Measurements from ENCODE around the gene TENM4. TPM values are rescaled to one million over a fixed set of nuclear protein-coding genes. Genes with fewer than 3 reads are reported as not detected.

TENM4 gene
- polyA plus RNA-seq, 1 of the 3 experiments (the other 2 are of a cell fraction), result 16.7 TPM

- 88% methylated on average over 5 of the region's 5 CpGs for WGBS (ENCODE audit: low lambda C conversion rate)
- CTCF ChIA-PET, result interaction anchor here (2.0 to 4.4 kb wide), 2 partner anchors 13 to 15 kb away, joined by 7 to 18 read pairs; partner anchors contain the start of gene TENM4
- 0 out of 2 replicates have a peak overlapping the region, but pooled peaks have one; percentile 3 for H3K4me2 ChIP-seq
Measured at GRCh38 chr11:79427611-79428327, 13.1 kb downstream of the TENM4 start.

DNA sequence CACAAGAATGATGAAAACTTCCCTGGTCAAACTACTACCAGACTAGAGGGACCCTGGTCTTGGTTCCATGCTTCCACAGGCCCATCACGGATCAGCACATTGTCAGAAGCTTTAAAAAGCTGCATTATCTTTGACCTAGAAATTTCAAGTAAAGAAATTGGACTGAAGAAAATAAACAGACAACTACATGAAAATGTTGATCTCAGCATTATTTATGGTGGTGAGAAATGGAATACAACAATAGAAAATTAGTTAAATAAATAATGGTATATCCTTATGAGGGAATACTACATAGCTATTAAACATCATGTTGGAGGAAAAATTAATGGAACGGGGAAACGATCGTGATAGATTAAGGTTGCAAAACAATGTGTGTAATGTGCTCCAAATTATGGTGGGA, 13.7 kb downstream of the TENM4 start:
- Histone ChIP-seq H3K27ac (ENCODE audit: low read depth in 2 of 2, low read length in 1 of 2) (no peak overlapping the region), H3K9me3 (no peaks in the 10 kb centered on the region), H3K4me2 (no peak overlapping the region), H3K4me1 (ENCODE audit: control insufficient read depth in 1 of 2, insufficient read depth in 2 of 2, low read depth in 1 of 2, low read length in 1 of 2) (peaks cover 3 to 8% of the 10 kb centered on the region in 2 experiments; a peak in 1 of 4 replicates), H3K9ac (no peak overlapping the region), H3K4me3 (ENCODE audit: low read depth in 2 of 2, low read length in 1 of 2) (no peak overlapping the region), H3K36me3 (replicated peaks in 1 of 2; ENCODE audit: control insufficient read depth in 1 of 2, insufficient read depth in 2 of 2, low read length in 1 of 2) (no peaks in the 10 kb centered on the region), H3K9me2 (no peaks in the 10 kb centered on the region), H3K79me2 (ENCODE audit: insufficient read depth) (peaks cover 85% of the 10 kb centered on the region), H4K20me1 (ENCODE audit: insufficient read depth) (peaks cover 5% of the 10 kb centered on the region; the same call in 1 of the 2 replicates), H2AFZ (ENCODE audit: low read depth) (no peak overlapping the region), H3K27me3 (ENCODE audit: insufficient read depth) (no peaks in the 10 kb centered on the region), H3F3A (replicated peaks; ENCODE audit: insufficient read depth) (peaks cover 16% of the 10 kb centered on the region)
- DNase-seq, result no peak
- ChIA-PET POLR2A (no interaction called here), CTCF (interaction anchor here (0.7 kb wide), 1 partner anchor 26 kb away, joined by 3 read pairs; no protein-coding TSS in a partner anchor)
- 88% methylated on average over 4 of the region's 4 CpGs for WGBS (ENCODE audit: low lambda C conversion rate)
- TF ChIP-seq USF2 (IDR thresholded peaks at IDR 0.05; ENCODE audit: borderline replicate concordance, low read depth, low read length) (no peak), FOSL2 (IDR thresholded peaks at IDR 0.05; ENCODE audit: borderline replicate concordance, low read depth) (no peak), NRF1 (IDR thresholded peaks at IDR 0.05; ENCODE audit: low read depth, low read length) (no peak), EP300 (IDR thresholded peaks at IDR 0.05; ENCODE audit: borderline replicate concordance in 1 of 2, low read depth in 1 of 2, low read length in 1 of 2) (no peak), RCOR1 (IDR thresholded peaks at IDR 0.05; ENCODE audit: low read length) (no peak), FOXJ3 (CRISPR knock-in tag; IDR thresholded peaks at IDR 0.05) (no peak), RAD21 (IDR thresholded peaks at IDR 0.05; ENCODE audit: low read length) (no peak), CHD2 (IDR thresholded peaks at IDR 0.05; ENCODE audit: low read length, partially characterized antibody) (no peak), GABPA (IDR thresholded peaks at IDR 0.05; ENCODE audit: low read depth) (no peak), TAF1 (IDR thresholded peaks at IDR 0.05; ENCODE audit: borderline replicate concordance, low read depth, low read length) (no peak)
- TF ChIP-seq, protein P1, sequence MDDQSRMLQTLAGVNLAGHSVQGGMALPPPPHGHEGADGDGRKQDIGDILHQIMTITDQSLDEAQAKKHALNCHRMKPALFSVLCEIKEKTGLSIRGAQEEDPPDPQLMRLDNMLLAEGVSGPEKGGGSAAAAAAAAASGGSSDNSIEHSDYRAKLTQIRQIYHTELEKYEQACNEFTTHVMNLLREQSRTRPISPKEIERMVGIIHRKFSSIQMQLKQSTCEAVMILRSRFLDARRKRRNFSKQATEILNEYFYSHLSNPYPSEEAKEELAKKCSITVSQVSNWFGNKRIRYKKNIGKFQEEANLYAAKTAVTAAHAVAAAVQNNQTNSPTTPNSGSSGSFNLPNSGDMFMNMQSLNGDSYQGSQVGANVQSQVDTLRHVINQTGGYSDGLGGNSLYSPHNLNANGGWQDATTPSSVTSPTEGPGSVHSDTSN (IDR thresholded peaks at IDR 0.05), result no peak

More at GRCh38 chr11:79427611-79428327, 13.1 kb downstream of the TENM4 start:
- POLR2A ChIA-PET, result interaction anchor here (0.6 kb wide), 1 partner anchor 215 kb away, joined by 4 read pairs; no protein-coding TSS in a partner anchor
- Histone ChIP-seq H3K9ac (no peak overlapping the region), H3K9me3 (no peaks in the 10 kb centered on the region), H3K27ac (ENCODE audit: low read depth in 2 of 2, low read length in 1 of 2) (0 out of 4 replicates have a peak overlapping the region, but pooled peaks of 1 of the 2 experiments have one; percentile 11), H3K36me3 (replicated peaks in 1 of 2; ENCODE audit: control insufficient read depth in 1 of 2, insufficient read depth in 2 of 2, low read length in 1 of 2) (no peaks in the 10 kb centered on the region), H3K4me3 (ENCODE audit: low read depth in 2 of 2, low read length in 1 of 2) (no peak overlapping the region), H3K4me1 (ENCODE audit: control insufficient read depth in 1 of 2, insufficient read depth in 2 of 2, low read depth in 1 of 2, low read length in 1 of 2) (peaks cover 3 to 4% of the 10 kb centered on the region in 2 experiments; a peak in 1 of 4 replicates), H4K20me1 (ENCODE audit: insufficient read depth) (peaks cover 5% of the 10 kb centered on the region; the same call in 1 of the 2 replicates), H3F3A (replicated peaks; ENCODE audit: insufficient read depth) (peaks cover 16% of the 10 kb centered on the region), H3K79me2 (ENCODE audit: insufficient read depth) (peaks cover 85% of the 10 kb centered on the region), H3K27me3 (ENCODE audit: insufficient read depth) (no peaks in the 10 kb centered on the region), H3K9me2 (no peaks in the 10 kb centered on the region), H2AFZ (ENCODE audit: low read depth) (no peak overlapping the region)
- no peak for DNase-seq
- no peak for TF ChIP-seq TCF12 (IDR thresholded peaks at IDR 0.05)
- TF ChIP-seq, protein P2, sequence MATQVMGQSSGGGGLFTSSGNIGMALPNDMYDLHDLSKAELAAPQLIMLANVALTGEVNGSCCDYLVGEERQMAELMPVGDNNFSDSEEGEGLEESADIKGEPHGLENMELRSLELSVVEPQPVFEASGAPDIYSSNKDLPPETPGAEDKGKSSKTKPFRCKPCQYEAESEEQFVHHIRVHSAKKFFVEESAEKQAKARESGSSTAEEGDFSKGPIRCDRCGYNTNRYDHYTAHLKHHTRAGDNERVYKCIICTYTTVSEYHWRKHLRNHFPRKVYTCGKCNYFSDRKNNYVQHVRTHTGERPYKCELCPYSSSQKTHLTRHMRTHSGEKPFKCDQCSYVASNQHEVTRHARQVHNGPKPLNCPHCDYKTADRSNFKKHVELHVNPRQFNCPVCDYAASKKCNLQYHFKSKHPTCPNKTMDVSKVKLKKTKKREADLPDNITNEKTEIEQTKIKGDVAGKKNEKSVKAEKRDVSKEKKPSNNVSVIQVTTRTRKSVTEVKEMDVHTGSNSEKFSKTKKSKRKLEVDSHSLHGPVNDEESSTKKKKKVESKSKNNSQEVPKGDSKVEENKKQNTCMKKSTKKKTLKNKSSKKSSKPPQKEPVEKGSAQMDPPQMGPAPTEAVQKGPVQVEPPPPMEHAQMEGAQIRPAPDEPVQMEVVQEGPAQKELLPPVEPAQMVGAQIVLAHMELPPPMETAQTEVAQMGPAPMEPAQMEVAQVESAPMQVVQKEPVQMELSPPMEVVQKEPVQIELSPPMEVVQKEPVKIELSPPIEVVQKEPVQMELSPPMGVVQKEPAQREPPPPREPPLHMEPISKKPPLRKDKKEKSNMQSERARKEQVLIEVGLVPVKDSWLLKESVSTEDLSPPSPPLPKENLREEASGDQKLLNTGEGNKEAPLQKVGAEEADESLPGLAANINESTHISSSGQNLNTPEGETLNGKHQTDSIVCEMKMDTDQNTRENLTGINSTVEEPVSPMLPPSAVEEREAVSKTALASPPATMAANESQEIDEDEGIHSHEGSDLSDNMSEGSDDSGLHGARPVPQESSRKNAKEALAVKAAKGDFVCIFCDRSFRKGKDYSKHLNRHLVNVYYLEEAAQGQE (IDR thresholded peaks at IDR 0.05; ENCODE audit: low read depth, low read length), result no peak
- no peak for TF ChIP-seq RCOR1 (IDR thresholded peaks at IDR 0.05; ENCODE audit: low read length)
- TF ChIP-seq EP300 (IDR thresholded peaks at IDR 0.05; ENCODE audit: borderline replicate concordance in 1 of 2, low read depth in 1 of 2, low read length in 1 of 2), result no peak
- TF ChIP-seq MEF2A (IDR thresholded peaks at IDR 0.05; ENCODE audit: borderline replicate concordance, low read depth), result no peak
- no peak for TF ChIP-seq RXRA (IDR thresholded peaks at IDR 0.05; ENCODE audit: borderline replicate concordance, low read depth)
- no peak for TF ChIP-seq TEAD4 (IDR thresholded peaks at IDR 0.05; ENCODE audit: borderline replicate concordance, insufficient read depth)
- no peak for TF ChIP-seq YY1 (IDR thresholded peaks at IDR 0.05; ENCODE audit: low read depth)
- no peak for TF ChIP-seq GATA2 (CRISPR knock-in tag; IDR thresholded peaks at IDR 0.05)
- no peak for TF ChIP-seq JUND (IDR thresholded peaks at IDR 0.05)
- no peak for TF ChIP-seq USF2 (IDR thresholded peaks at IDR 0.05; ENCODE audit: borderline replicate concordance, low read depth, low read length)

Measured in SK-N-SH (cell line).